GM19324 (cell line): ENCODE results near the gene ATG4C.
"Not testable (repeated sequence)": the region's sequence is repeated elsewhere in the genome, so short reads cannot be mapped to it uniquely, and the experiment has no call there.

ENCODE experiments used
- ATAC-seq: cut with Tn5 transposase; IDR thresholded peaks from one replicate; pipeline ENCODE4 v1.9.1; 2021; ENCODE audit warnings: mild to moderate bottlenecking, moderate library complexity; ENCODE audit not compliant: unreplicated experiment, low FRiP score

Gene ATG4C

GRCh38 chr1:62772607-62773295 is 11.2 kb upstream of the ATG4C start:
- no peak for ATAC-seq

GRCh38 chr1:62774006-62774405 is 9.9 kb upstream of the ATG4C start:
- ATAC-seq = no peak

GRCh38 chr1:62774971-62775595 is 8.8 kb upstream of the ATG4C start:
- no peak for ATAC-seq

- ATAC-seq = no peak
Measured at GRCh38 chr1:62778208-62778607, 5.7 kb upstream of the ATG4C start.

GRCh38 chr1:62781841-62782543 is 1.9 kb upstream of the ATG4C start:
- no peak for ATAC-seq

- not testable (repeated sequence) for ATAC-seq
Measured at GRCh38 chr1:62782544-62783212, 1.3 kb upstream of the ATG4C start.

- ATAC-seq = peak; percentile 32
Measured at GRCh38 chr1:62784509-62785365, 805 bp downstream of the ATG4C start.

- ATAC-seq = no peak
Measured at GRCh38 chr1:62790716-62791115, 6.8 kb downstream of the ATG4C start.

GRCh38 chr1:62794053-62794452 is 10.1 kb downstream of the ATG4C start:
- no peak for ATAC-seq

- ATAC-seq = no peak
Measured at GRCh38 chr1:62796221-62796620, 12.3 kb downstream of the ATG4C start.

- no peak for ATAC-seq
Measured at GRCh38 chr1:62799688-62800087, 15.8 kb downstream of the ATG4C start.

- peak; percentile 32 for ATAC-seq
Measured at GRCh38 chr1:62800281-62800680, 16.3 kb downstream of the ATG4C start.

GRCh38 chr1:62800825-62801306 is 16.9 kb downstream of the ATG4C start:
- peak; percentile 99 for ATAC-seq

GRCh38 chr1:62809788-62810187 is 25.9 kb downstream of the ATG4C start:
- ATAC-seq = no peak

GRCh38 chr1:62810420-62811274 is 26.7 kb downstream of the ATG4C start:
- peak; percentile 89 for ATAC-seq

GRCh38 chr1:62823556-62823955 is 39.6 kb downstream of the ATG4C start:
- no peak for ATAC-seq

GRCh38 chr1:62826901-62827300 is 43.0 kb downstream of the ATG4C start:
- no peak for ATAC-seq

- not testable (repeated sequence) for ATAC-seq
Measured at GRCh38 chr1:62827786-62828185, 43.9 kb downstream of the ATG4C start.

- ATAC-seq = no peak
Measured at GRCh38 chr1:62832276-62832675, 48.3 kb downstream of the ATG4C start.
